Measurements from ENCODE around the gene C16orf87. TPM values are rescaled to one million over a fixed set of nuclear protein-coding genes. Genes with fewer than 3 reads are reported as not detected.
"Not testable (repeated sequence)": the region's sequence is repeated elsewhere in the genome, so short reads cannot be mapped to it uniquely, and the experiment has no call there.

C16orf87 gene
- total RNA-seq, 1 donor from 2014 or later, result 9.3 TPM

GRCh38 chr16:46789499-46790414, 41.2 kb downstream of the C16orf87 start:
- DNase-seq (ENCODE audit: low read depth), result no peak
- no peak for TF ChIP-seq CTCF (conservative IDR thresholded peaks at IDR 0.05; ENCODE audit: low read depth, low read length)
- H3K4me3 ChIP-seq (ENCODE audit: low read depth, low read length), result peak overlapping the region; percentile 70

- DNase-seq (ENCODE audit: low read depth), result no peak
- no peak for TF ChIP-seq CTCF (conservative IDR thresholded peaks at IDR 0.05; ENCODE audit: low read depth, low read length)
- H3K4me3 ChIP-seq (ENCODE audit: low read depth, low read length), result no peak overlapping the region
Measured at GRCh38 chr16:46788891-46789474, 42.0 kb downstream of the C16orf87 start.

- DNase-seq (ENCODE audit: low read depth), result no peak
- H3K4me3 ChIP-seq (ENCODE audit: low read depth, low read length), result no peak overlapping the region
- no peak for TF ChIP-seq CTCF (conservative IDR thresholded peaks at IDR 0.05; ENCODE audit: low read depth, low read length)
Measured at GRCh38 chr16:46787909-46788308, 43.1 kb downstream of the C16orf87 start.

- H3K4me3 ChIP-seq (ENCODE audit: low read depth, low read length), result no peak overlapping the region
- DNase-seq (ENCODE audit: low read depth), result no peak
- TF ChIP-seq CTCF (conservative IDR thresholded peaks at IDR 0.05; ENCODE audit: low read depth, low read length), result no peak
Measured at GRCh38 chr16:46785076-46785845, 45.7 kb downstream of the C16orf87 start.

GRCh38 chr16:46784569-46784968, 46.4 kb downstream of the C16orf87 start:
- H3K4me3 ChIP-seq (ENCODE audit: low read depth, low read length); DNase-seq (ENCODE audit: low read depth): not testable (repeated sequence)

GRCh38 chr16:46783800-46784199, 47.2 kb downstream of the C16orf87 start:
- DNase-seq (ENCODE audit: low read depth), result no peak
- no peak overlapping the region for H3K4me3 ChIP-seq (ENCODE audit: low read depth, low read length)
- TF ChIP-seq CTCF (conservative IDR thresholded peaks at IDR 0.05; ENCODE audit: low read depth, low read length), result no peak

GRCh38 chr16:46782320-46782719, 48.7 kb downstream of the C16orf87 start:
- TF ChIP-seq CTCF (conservative IDR thresholded peaks at IDR 0.05; ENCODE audit: low read depth, low read length), result no peak
- H3K4me3 ChIP-seq (ENCODE audit: low read depth, low read length), result no peak overlapping the region
- no peak for DNase-seq (ENCODE audit: low read depth)
